GM10266 (cell line): Measurements from ENCODE around the gene EPS8.
A peak's percentile ranks its signal among the peaks of the same experiment; 100 is the strongest.

Experiments
- DNase-seq: peaks from one replicate; pipeline ENCODE4 v3.0.0; 2012; ENCODE audit errors: extremely low spot score
- CTCF ChIP-seq: IDR thresholded peaks from 2 replicates; pipeline ENCODE4 v1.5.1; 2012; ENCODE audit warnings: mild to moderate bottlenecking, low read depth; ENCODE audit not compliant: control insufficient read depth, insufficient read depth; ENCODE audit errors: missing control alignments

The EPS8 gene

DNA sequence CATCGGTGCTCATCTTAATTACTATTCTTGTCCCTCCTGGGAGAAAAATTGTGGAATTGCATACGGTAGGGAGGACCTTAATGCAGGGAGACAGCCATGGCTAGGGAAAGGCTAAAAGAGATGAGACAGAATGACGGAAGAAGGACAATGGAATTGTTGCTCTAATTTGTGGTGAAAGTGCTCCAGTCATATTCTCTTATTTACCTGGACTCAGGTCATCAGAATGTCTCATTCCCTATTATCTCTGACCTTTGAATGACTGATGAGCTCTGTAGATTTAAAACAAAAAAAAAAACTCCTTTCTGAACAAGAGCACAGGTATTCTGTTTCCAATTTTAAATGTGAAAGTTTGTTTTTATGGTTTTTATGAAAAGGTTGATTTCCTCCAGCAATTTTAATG lies 8.6 kb upstream of the EPS8 start:
- no peak for DNase-seq
- TF ChIP-seq CTCF, result no peak

- DNase-seq, result no peak
- TF ChIP-seq CTCF, result no peak
Observed at GRCh38 chr12:15796493-15797141, 7.4 kb upstream of the EPS8 start.

DNA sequence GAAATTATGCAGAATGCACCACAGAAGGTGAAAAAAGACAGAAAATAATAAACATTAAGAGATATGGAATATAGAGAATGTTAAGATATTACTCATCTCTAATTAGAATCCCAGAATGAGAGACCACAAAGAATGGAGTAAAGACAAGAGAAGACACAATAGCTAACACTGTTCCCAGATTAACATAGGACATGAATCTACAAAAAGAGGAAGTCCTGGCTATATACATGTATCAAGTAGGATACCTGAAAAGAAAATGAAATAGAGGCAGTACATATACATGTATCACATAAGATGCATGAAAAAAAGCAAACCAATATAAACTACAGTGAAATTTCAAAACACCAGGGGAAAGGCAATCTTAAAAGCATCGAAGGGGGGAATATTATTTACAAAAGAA lies 5.6 kb upstream of the EPS8 start:
- no peak for DNase-seq
- TF ChIP-seq CTCF, result no peak

- no peak for DNase-seq
- TF ChIP-seq CTCF, result no peak
Observed at GRCh38 chr12:15794196-15794595, 5.0 kb upstream of the EPS8 start.

GRCh38 chr12:15788233-15789219 lies 662 bp downstream of the EPS8 start:
- TF ChIP-seq CTCF, result no peak

GRCh38 chr12:15787778-15788177 lies 1.4 kb downstream of the EPS8 start:
- DNase-seq, result no peak
- TF ChIP-seq CTCF, result no peak

More at GRCh38 chr12:15788233-15789219, 662 bp downstream of the EPS8 start:
- peak; percentile 38 for DNase-seq

- TF ChIP-seq CTCF, result no peak
- no peak for DNase-seq
Observed at GRCh38 chr12:15786772-15787171, 2.4 kb downstream of the EPS8 start.
